Kidney epithelial cell (primary cell): ENCODE results near the gene FAM13A. TPM values are rescaled to one million over a fixed set of nuclear protein-coding genes. Genes with fewer than 3 reads are reported as not detected.
A peak's percentile ranks its signal among the peaks of the same experiment; 100 is the strongest.
"Not testable (repeated sequence)": the region's sequence is repeated elsewhere in the genome, so short reads cannot be mapped to it uniquely, and the experiment has no call there.

ENCODE experiments used
- DNase-seq: peaks from one replicate; pipeline ENCODE4 v3.0.0-alpha.2; 2010; ENCODE audit warnings: low read depth
- H3K27me3 ChIP-seq: 2 replicates; pipeline ENCODE4 v1.6.0; 2011; ENCODE audit warnings: low read length; ENCODE audit not compliant: control insufficient read depth, insufficient read depth
- H3K36me3 ChIP-seq: 2 replicates; pipeline ENCODE4 v1.5.1; 2011; ENCODE audit warnings: low read length; ENCODE audit not compliant: control insufficient read depth, insufficient read depth
- H3K4me3 ChIP-seq: 2 replicates; pipeline ENCODE4 v1.5.1; 2011; ENCODE audit warnings: low read depth, mild to moderate bottlenecking, control low read depth, low read length
- CTCF ChIP-seq: IDR thresholded peaks from 2 replicates; pipeline ENCODE4 v1.5.1; 2011; ENCODE audit warnings: mild to moderate bottlenecking, moderate library complexity, low read length, control low read depth, inconsistent platforms; ENCODE audit not compliant: insufficient read depth, poor library complexity, severe bottlenecking
- total RNA-seq: library from RNA; depleted of rRNA; stranded (reverse); fragments of >200 nt; gene quantifications from 2 replicates; pipeline ENCODE4 v1.2.3, GENCODE V29; 2015

FAM13A gene
- total RNA-seq, 1 donor from 2014 or later = 3.4 TPM

GRCh38 chr4:88937081-88937480 lies 119.9 kb downstream of the FAM13A start:
- DNase-seq = peak; percentile 5
- Histone ChIP-seq H3K36me3 (no peaks in the 10 kb centered on the region), H3K27me3 (no peaks in the 10 kb centered on the region), H3K4me3 (no peak overlapping the region)
- TF ChIP-seq CTCF = no peak

- H3K27me3 ChIP-seq = no peaks in the 10 kb centered on the region
- no peaks in the 10 kb centered on the region for H3K36me3 ChIP-seq
- TF ChIP-seq CTCF = no peak
- no peak for DNase-seq
- no peak overlapping the region for H3K4me3 ChIP-seq
These were observed 123.4 kb downstream of the FAM13A start for GRCh38 chr4:88933414-88934160.

- DNase-seq = no peak
- Histone ChIP-seq H3K27me3 (no peaks in the 10 kb centered on the region), H3K36me3 (no peaks in the 10 kb centered on the region), H3K4me3 (no peak overlapping the region)
- no peak for TF ChIP-seq CTCF
These were observed 128.1 kb downstream of the FAM13A start for GRCh38 chr4:88928852-88929251.

- Histone ChIP-seq H3K27me3 (no peaks in the 10 kb centered on the region), H3K4me3 (no peak overlapping the region), H3K36me3 (no peaks in the 10 kb centered on the region)
- TF ChIP-seq CTCF = no peak
- DNase-seq = no peak
These were observed 129.6 kb downstream of the FAM13A start for GRCh38 chr4:88927420-88927819.

- Histone ChIP-seq H3K27me3 (no peaks in the 10 kb centered on the region), H3K36me3 (no peaks in the 10 kb centered on the region), H3K4me3 (no peak overlapping the region)
- no peak for DNase-seq
- no peak for TF ChIP-seq CTCF
These were observed 137.9 kb downstream of the FAM13A start for GRCh38 chr4:88919056-88919455.

- not testable (repeated sequence) for H3K4me3 ChIP-seq, DNase-seq, H3K36me3 ChIP-seq, H3K27me3 ChIP-seq
These were observed 143.8 kb downstream of the FAM13A start for GRCh38 chr4:88913181-88913580.
